Breast epithelium (tissue), 4 donors: ENCODE data around the gene SERPINB13. TPM values are rescaled to one million over a fixed set of nuclear protein-coding genes. Genes with fewer than 3 reads are reported as not detected.
A peak's percentile ranks its signal among the peaks of the same experiment; 100 is the strongest.

Experiments
- DNase-seq, 2 donors: peaks; one replicate each; pipeline ENCODE4 v3.0.0-alpha.2; 2019; ENCODE audit warnings: low spot score in 2 of 2
- H3K27ac ChIP-seq, 2 donors: fragments of 200-600 bp; sonication (generic) in 1 of 2; one replicate each; pipeline ENCODE4 v1.5.1; 2016 to 2019; ENCODE audit warnings: mild to moderate bottlenecking in 1 of 2
- H3K27me3 ChIP-seq, 2 donors: fragments of 200-600 bp; sonication (generic) in 1 of 2; one replicate each; pipeline versions ENCODE4 v1.5.1 to v1.6.0; 2017 to 2019; ENCODE audit warnings: control low read depth in 1 of 2, mild to moderate bottlenecking in 1 of 2
- H3K36me3 ChIP-seq: fragments of 200-600 bp; one replicate; pipeline ENCODE4 v1.5.1; 2019
- H3K4me1 ChIP-seq, 2 donors: fragments of 200-600 bp; sonication (generic); one replicate each; pipeline ENCODE4 v1.5.1; 2016 to 2019; ENCODE audit warnings: control low read depth in 1 of 2
- H3K4me3 ChIP-seq, 3 donors: fragments of 200-600 bp; sonication (generic); 1 replicate in 2 of 3; 2 replicates in 1 of 3; pipeline ENCODE4 v1.5.1; 2016 to 2019; ENCODE audit warnings: mild to moderate bottlenecking in 3 of 3, moderate library complexity in 2 of 3
- H3K9me3 ChIP-seq, 2 donors: fragments of 200-600 bp; sonication (generic) in 1 of 2; one replicate each; pipeline ENCODE4 v1.5.1; 2016 to 2019; ENCODE audit warnings: control low read depth in 1 of 2
- POLR2A ChIP-seq: fragments of 450-650 bp; IDR thresholded peaks from one replicate; pipeline ENCODE4 v1.6.1; 2016; ENCODE audit warnings: antibody characterized with exemption, mild to moderate bottlenecking, moderate library complexity
- POLR2AphosphoS5 ChIP-seq, 3 donors: sonication (generic); formaldehyde crosslinking; IDR thresholded peaks; one replicate each; pipeline ENCODE4 v1.6.1; 2017; ENCODE audit warnings: antibody characterized with exemption in 3 of 3
- intact Hi-C: fragments of 100-400 bp; cut with DNase I; formaldehyde crosslinking; loops from one replicate; pipeline ENCODE4 v1.15.1; 2023; ENCODE audit warnings: low total_unique reads
- total RNA-seq, 3 donors: library from RNA; depleted of rRNA; stranded (reverse); fragments of >200 nt; gene quantifications; one replicate each; pipeline ENCODE4 v1.1.0, GENCODE V29; 2016
- TF ChIP-seq, protein P1 (sequence below), 3 donors: fragments of 450-650 bp; IDR thresholded peaks; one replicate each; pipeline ENCODE4 v1.5.1; 2016 to 2017; ENCODE audit warnings: antibody characterized with exemption in 3 of 3, mild to moderate bottlenecking in 3 of 3, moderate library complexity in 3 of 3

SERPINB13 gene
- total RNA-seq, 3 donors from 2014 or later: not detected

DNA sequence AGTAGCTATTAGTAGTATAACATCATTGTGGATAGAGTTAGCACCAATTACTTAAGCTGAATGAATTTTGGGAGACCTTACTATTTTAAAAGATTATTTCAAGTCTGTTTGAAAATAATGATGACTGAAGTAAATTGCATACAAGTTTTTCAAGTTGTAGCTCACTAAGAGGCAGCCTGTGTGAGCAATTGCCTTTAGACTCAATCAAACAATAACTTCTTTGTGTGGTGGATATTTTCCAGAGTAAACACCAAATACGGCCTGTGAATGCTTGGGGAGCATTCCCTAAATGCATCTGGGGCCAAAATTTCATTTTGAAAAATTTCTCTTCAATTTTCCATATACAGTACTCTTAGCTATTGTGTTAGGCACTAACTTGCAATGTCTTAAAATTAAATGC is 37.1 kb upstream of the SERPINB13 start:
- H3K4me3 ChIP-seq: no peak overlapping the region
- no peaks in the 10 kb centered on the region for H3K9me3 ChIP-seq
- H3K4me1 ChIP-seq: peaks cover 0 to 6% of the 10 kb centered on the region in 2 donors
- no peak for TF ChIP-seq POLR2AphosphoS5 (IDR thresholded peaks at IDR 0.05)
- no peak for TF ChIP-seq POLR2A
- TF ChIP-seq, protein P1, sequence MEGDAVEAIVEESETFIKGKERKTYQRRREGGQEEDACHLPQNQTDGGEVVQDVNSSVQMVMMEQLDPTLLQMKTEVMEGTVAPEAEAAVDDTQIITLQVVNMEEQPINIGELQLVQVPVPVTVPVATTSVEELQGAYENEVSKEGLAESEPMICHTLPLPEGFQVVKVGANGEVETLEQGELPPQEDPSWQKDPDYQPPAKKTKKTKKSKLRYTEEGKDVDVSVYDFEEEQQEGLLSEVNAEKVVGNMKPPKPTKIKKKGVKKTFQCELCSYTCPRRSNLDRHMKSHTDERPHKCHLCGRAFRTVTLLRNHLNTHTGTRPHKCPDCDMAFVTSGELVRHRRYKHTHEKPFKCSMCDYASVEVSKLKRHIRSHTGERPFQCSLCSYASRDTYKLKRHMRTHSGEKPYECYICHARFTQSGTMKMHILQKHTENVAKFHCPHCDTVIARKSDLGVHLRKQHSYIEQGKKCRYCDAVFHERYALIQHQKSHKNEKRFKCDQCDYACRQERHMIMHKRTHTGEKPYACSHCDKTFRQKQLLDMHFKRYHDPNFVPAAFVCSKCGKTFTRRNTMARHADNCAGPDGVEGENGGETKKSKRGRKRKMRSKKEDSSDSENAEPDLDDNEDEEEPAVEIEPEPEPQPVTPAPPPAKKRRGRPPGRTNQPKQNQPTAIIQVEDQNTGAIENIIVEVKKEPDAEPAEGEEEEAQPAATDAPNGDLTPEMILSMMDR (IDR thresholded peaks at IDR 0.05): no peak
- no peak for DNase-seq
- peak overlapping the region in 1 of 2 donors; percentile 68 for H3K27ac ChIP-seq
- no peaks in the 10 kb centered on the region for H3K36me3 ChIP-seq
- no peaks in the 10 kb centered on the region for H3K27me3 ChIP-seq
- intact Hi-C loops: no loop called here

DNA sequence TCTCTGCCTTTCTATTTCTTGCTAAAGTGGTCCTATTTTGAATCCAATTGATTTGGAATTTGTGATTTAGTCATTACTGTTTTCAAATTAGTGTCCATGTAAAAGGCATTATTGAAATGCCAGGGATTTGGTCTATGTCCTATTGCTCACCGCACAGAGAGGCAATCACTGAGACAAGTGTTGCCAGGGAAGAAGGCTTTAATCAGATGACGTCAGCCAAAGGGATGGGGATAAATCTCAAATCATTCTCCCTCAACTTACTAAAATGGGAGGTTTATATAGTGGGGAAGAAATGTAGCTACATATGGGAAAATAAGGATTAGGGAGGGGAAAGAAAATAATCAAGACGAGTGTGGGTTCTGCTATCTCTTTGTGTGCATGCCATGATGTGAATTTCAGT is 35.4 kb upstream of the SERPINB13 start:
- Histone ChIP-seq H3K36me3 (no peaks in the 10 kb centered on the region), H3K4me3 (no peak overlapping the region), H3K4me1 (peaks cover 0 to 6% of the 10 kb centered on the region in 2 donors), H3K27ac (peak overlapping the region in 1 of 2 donors; percentile 72), H3K9me3 (no peaks in the 10 kb centered on the region), H3K27me3 (no peaks in the 10 kb centered on the region)
- no peak for DNase-seq
- intact Hi-C loops: no loop called here
- TF ChIP-seq, protein P1 (IDR thresholded peaks at IDR 0.05): no peak
- TF ChIP-seq POLR2A (no peak), POLR2AphosphoS5 (IDR thresholded peaks at IDR 0.05) (no peak)

DNA sequence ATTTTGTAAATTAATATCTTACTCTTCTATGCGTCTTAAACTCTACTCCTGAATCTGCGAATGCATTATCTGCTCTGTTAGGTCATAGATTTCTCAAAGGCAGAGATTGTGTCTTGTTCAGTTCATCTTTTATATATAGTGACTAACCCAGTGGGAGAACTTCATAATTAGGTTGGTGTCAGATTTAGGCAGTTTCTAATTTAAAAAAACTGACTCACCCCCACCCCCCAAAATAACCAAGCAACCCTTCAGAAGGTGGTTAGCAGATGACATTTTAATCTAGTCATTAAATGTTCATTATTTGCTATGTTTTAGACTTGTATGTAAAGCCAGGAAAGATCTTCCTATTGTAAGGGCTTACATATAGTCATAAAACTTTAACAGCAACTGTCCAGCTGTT is 34.6 kb upstream of the SERPINB13 start:
- Histone ChIP-seq H3K36me3 (no peaks in the 10 kb centered on the region), H3K4me1 (peaks cover 0 to 6% of the 10 kb centered on the region in 2 donors), H3K4me3 (no peak overlapping the region), H3K27me3 (no peaks in the 10 kb centered on the region), H3K27ac (peak overlapping the region; percentile 28 to 72), H3K9me3 (no peaks in the 10 kb centered on the region)
- no peak for DNase-seq
- TF ChIP-seq POLR2AphosphoS5 (IDR thresholded peaks at IDR 0.05) (no peak), POLR2A (no peak)
- TF ChIP-seq, protein P1 (IDR thresholded peaks at IDR 0.05): no peak
- intact Hi-C loops: no loop called here

DNA sequence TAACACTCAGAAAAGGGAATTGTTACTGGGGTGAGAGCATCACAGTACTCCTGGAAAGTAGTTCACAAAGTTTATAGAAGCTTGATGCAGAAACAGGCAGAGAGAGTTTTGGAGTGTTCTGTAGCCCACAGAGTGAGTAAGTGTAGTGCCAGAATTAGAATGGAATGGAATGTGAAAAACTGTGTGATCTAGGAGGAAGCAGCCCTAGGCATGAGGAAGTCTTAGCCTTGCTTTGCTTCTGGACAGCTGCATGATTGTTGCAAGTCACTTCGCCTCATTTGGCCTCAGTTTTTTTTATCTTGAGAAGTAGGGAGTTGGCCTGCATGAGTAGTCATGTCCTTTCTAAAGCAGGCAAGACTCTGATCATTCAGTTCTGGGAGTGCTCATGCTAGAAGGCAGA is 34.1 kb upstream of the SERPINB13 start:
- H3K4me1 ChIP-seq: peaks cover 0 to 6% of the 10 kb centered on the region in 2 donors
- no peaks in the 10 kb centered on the region for H3K27me3 ChIP-seq
- H3K36me3 ChIP-seq: no peaks in the 10 kb centered on the region
- intact Hi-C loops: no loop called here
- TF ChIP-seq POLR2A (no peak), POLR2AphosphoS5 (IDR thresholded peaks at IDR 0.05) (peak in 1 of 3 donors; percentile 67)
- no peaks in the 10 kb centered on the region for H3K9me3 ChIP-seq
- no peak overlapping the region for H3K4me3 ChIP-seq
- DNase-seq: peak in 1 of 2 donors; percentile 67
- H3K27ac ChIP-seq: peak overlapping the region; percentile 28 to 72

DNA sequence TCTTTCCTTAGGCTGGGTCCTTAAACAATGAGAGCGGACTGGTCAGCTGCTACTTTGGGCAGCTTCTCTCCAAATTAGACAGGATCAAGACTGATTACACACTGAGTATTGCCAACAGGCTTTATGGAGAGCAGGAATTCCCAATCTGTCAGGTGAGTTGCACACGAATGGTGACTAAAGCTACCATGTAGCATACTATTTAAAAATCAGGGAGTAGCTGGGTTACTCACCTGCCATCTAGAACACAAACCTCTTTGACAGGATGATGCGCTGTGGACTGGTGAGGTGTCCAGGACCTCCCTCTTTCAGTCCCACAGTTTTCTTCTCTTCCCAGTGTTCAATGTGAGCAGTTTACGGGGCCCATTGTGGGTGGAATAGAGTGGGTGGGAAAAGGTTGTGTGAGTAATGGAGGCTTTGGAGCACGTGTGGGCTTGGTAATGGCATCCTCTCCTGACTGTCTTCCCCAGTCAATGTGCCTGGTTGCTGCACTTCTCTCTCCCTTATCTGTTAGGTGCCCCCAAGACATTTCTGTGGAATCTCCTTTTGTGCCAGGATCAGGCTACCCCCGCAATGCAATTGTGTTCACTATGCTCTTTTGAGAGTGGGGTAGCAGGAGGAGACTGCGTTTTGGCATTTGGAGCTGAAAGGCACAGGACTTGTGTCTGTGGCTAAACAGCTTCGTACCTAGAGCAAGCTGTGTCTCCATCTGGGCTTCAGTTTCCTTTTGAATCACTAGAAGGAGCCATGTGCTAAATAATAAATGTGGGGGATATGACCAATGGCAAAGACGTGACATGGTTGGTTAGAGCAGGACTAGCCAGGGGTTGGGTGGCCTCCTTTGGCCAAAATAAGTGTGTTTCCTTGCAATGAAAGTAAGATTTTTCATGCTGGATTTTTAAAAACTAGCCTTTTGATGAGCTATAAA is 27.3 kb upstream of the SERPINB13 start:
- DNase-seq: no peak
- no peaks in the 10 kb centered on the region for H3K4me1 ChIP-seq
- no peaks in the 10 kb centered on the region for H3K27me3 ChIP-seq
- H3K36me3 ChIP-seq: no peaks in the 10 kb centered on the region
- intact Hi-C loops: no loop called here
- H3K4me3 ChIP-seq: no peak overlapping the region
- H3K9me3 ChIP-seq: no peaks in the 10 kb centered on the region
- H3K27ac ChIP-seq: no peak overlapping the region
- TF ChIP-seq, protein P1 (IDR thresholded peaks at IDR 0.05): no peak
- TF ChIP-seq POLR2AphosphoS5 (IDR thresholded peaks at IDR 0.05): no peak
